Brain microvascular endothelial cell (primary cell): ENCODE results near the gene DNAH12.

Experiments
- DNase-seq: peaks from one replicate; pipeline ENCODE4 v3.0.0-alpha.2; 2020
- H3K27ac ChIP-seq: fragments of 250-450 bp; sonication (Bioruptor Pico); 2 replicates; pipeline ENCODE4 v1.5.1; 2020; ENCODE audit warnings: mild to moderate bottlenecking, moderate library complexity
- H3K27me3 ChIP-seq: fragments of 250-450 bp; sonication (Bioruptor Pico); replicated peaks from 2 replicates; pipeline ENCODE4 v1.5.1; 2020; ENCODE audit warnings: mild to moderate bottlenecking
- H3K36me3 ChIP-seq: fragments of 250-450 bp; sonication (Bioruptor Pico); replicated peaks from 2 replicates; pipeline ENCODE4 v1.5.1; 2020; ENCODE audit warnings: mild to moderate bottlenecking
- H3K4me3 ChIP-seq: 2 replicates; pipeline ENCODE4 v1.5.1; 2011; ENCODE audit warnings: low read depth, mild to moderate bottlenecking, control low read depth, low read length, moderate library complexity
- CTCF ChIP-seq: IDR thresholded peaks from 2 replicates; pipeline ENCODE4 v1.5.1; 2011; ENCODE audit warnings: low read depth, mild to moderate bottlenecking, moderate library complexity, low read length, control low read depth, inconsistent platforms; ENCODE audit errors: missing control alignments
- in situ Hi-C: cut with HindIII; loops from 2 replicates; pipeline ENCODE4 v1.10.0; 2017; ENCODE audit warnings: low sequenced_read_pairs, low pct_ligation_motif_present

DNAH12 gene

GRCh38 chr3:57292897-57293526 is 251.1 kb downstream of the DNAH12 start:
- TF ChIP-seq CTCF: no peak
- in situ Hi-C loops: no loop called here
- Histone ChIP-seq H3K4me3 (no peak overlapping the region), H3K27ac (no peak overlapping the region), H3K27me3 (no peaks in the 10 kb centered on the region), H3K36me3 (no peaks in the 10 kb centered on the region)
- DNase-seq: no peak

GRCh38 chr3:57292159-57292896 is 251.8 kb downstream of the DNAH12 start, which contains the start of gene ASB14:
Gene ASB14, minus strand, starts transcription at chr3:57292685. Its CDS starts 652 bp downstream, at chr3:57292033.
- no peak within 1 kb of the TSS for H3K27ac ChIP-seq

GRCh38 chr3:57288403-57288802 is 255.7 kb downstream of the DNAH12 start:
- Histone ChIP-seq H3K27ac (no peak overlapping the region), H3K27me3 (no peaks in the 10 kb centered on the region), H3K36me3 (no peaks in the 10 kb centered on the region), H3K4me3 (no peak overlapping the region)
- TF ChIP-seq CTCF: no peak
- in situ Hi-C loops: no loop called here
- DNase-seq: no peak

More at GRCh38 chr3:57292159-57292896, 251.8 kb downstream of the DNAH12 start, which contains the start of gene ASB14:
- no peak for TF ChIP-seq CTCF
- no peaks in the 10 kb centered on the region for H3K27me3 ChIP-seq
- no peaks in the 10 kb centered on the region for H3K36me3 ChIP-seq
- no peak within 1 kb of the TSS for H3K4me3 ChIP-seq
- no peak for DNase-seq
- in situ Hi-C loops: no loop called here

GRCh38 chr3:57287205-57287604 is 256.9 kb downstream of the DNAH12 start:
- TF ChIP-seq CTCF: no peak
- H3K36me3 ChIP-seq: no peaks in the 10 kb centered on the region
- H3K4me3 ChIP-seq: no peak overlapping the region
- no peaks in the 10 kb centered on the region for H3K27me3 ChIP-seq
- H3K27ac ChIP-seq: no peak overlapping the region
- DNase-seq: no peak
- in situ Hi-C loops: no loop called here

- no peaks in the 10 kb centered on the region for H3K27me3 ChIP-seq
- TF ChIP-seq CTCF: no peak
- H3K4me3 ChIP-seq: no peak overlapping the region
- DNase-seq: no peak
- in situ Hi-C loops: no loop called here
- H3K36me3 ChIP-seq: no peaks in the 10 kb centered on the region
- H3K27ac ChIP-seq: no peak overlapping the region
Measured at GRCh38 chr3:57283334-57283733, 260.8 kb downstream of the DNAH12 start.
